H1 (cell line): Measurements from ENCODE around the gene ASB4. TPM values are rescaled to one million over a fixed set of nuclear protein-coding genes. Genes with fewer than 3 reads are reported as not detected.

Source experiments
- CTCF ChIA-PET: fragments of 300-600 bp; sonication (Branson Sonifier 250); formaldehyde crosslinking; loops from one replicate; lab custom pipeline; 2021; ENCODE audit not compliant: partially characterized antibody; lab: Charles Lee
- POLR2A ChIA-PET: fragments of 300-600 bp; sonication (Branson Sonifier 250); formaldehyde crosslinking; loops from one replicate; lab custom pipeline; 2021; ENCODE audit warnings: inconsistent platforms; ENCODE audit not compliant: partially characterized antibody; lab: Charles Lee
- DNase-seq, 2 experiments: peaks; one replicate each; pipeline versions ENCODE4 v3.0.0 to v3.0.0-alpha.2; 2010 to 2022; ENCODE audit warnings: low spot score in 2 of 2, low read depth in 1 of 2, mixed read lengths in 1 of 2
- FAIRE-seq: peaks from 2 replicates; lab custom pipeline; 2011; peaks lifted over from hg19 to GRCh38; lab: Jason Lieb, UNC
- H2AFZ ChIP-seq: 2 replicates; pipeline ENCODE4 v1.8.1; 2012; ENCODE audit warnings: low read length, inconsistent platforms
- H2AK5ac ChIP-seq: 2 replicates; pipeline ENCODE4 v1.6.1; 2013; ENCODE audit warnings: low read depth, low read length
- H2BK120ac ChIP-seq: replicated peaks from 2 replicates; pipeline ENCODE3; 2013; ENCODE audit warnings: low read depth, low read length, inconsistent platforms
- H2BK12ac ChIP-seq: 2 replicates; pipeline ENCODE4 v1.6.1; 2013; ENCODE audit warnings: low read depth, low read length
- H2BK15ac ChIP-seq: 2 replicates; pipeline ENCODE4 v1.6.1; 2013; ENCODE audit warnings: low read length
- H2BK20ac ChIP-seq: 2 replicates; pipeline ENCODE4 v1.6.1; 2013; ENCODE audit warnings: low read length
- H2BK5ac ChIP-seq: 2 replicates; pipeline ENCODE4 v1.6.1; 2013; ENCODE audit warnings: low read depth, low read length
- H3K14ac ChIP-seq: 2 replicates; pipeline ENCODE4 v1.6.1; 2013; ENCODE audit warnings: inconsistent platforms; ENCODE audit not compliant: insufficient read length
- H3K18ac ChIP-seq: 2 replicates; pipeline ENCODE4 v1.6.1; 2013; ENCODE audit warnings: low read length; ENCODE audit errors: extremely low read depth
- H3K23ac ChIP-seq: 2 replicates; pipeline ENCODE4 v1.6.1; 2013; ENCODE audit warnings: inconsistent platforms; ENCODE audit not compliant: insufficient read length
- H3K23me2 ChIP-seq: 2 replicates; pipeline ENCODE4 v1.6.1; 2013; ENCODE audit warnings: low read depth, low read length
- H3K27ac ChIP-seq: 2 replicates; pipeline ENCODE4 v1.6.1; 2011; ENCODE audit warnings: low read depth, low read length, inconsistent platforms
- H3K27me3 ChIP-seq, 4 experiments: replicated peaks in 1 of 4; 1 replicate in 1 of 4; 2 replicates in 3 of 4; pipeline versions ENCODE4 v1.6.1 to v1.8.1; 2011 to 2013; ENCODE audit warnings: low read length in 3 of 4, mild to moderate bottlenecking in 3 of 4, inconsistent platforms in 2 of 4, mixed read lengths in 2 of 4, moderate library complexity in 1 of 4; ENCODE audit not compliant: control insufficient read depth in 3 of 4, insufficient read depth in 3 of 4; ENCODE audit errors: extremely low read depth in 1 of 4
- H3K36me3 ChIP-seq, 4 experiments: 2 replicates each; pipeline versions ENCODE4 v1.6.1 to v1.8.1; 2011 to 2013; ENCODE audit warnings: mild to moderate bottlenecking in 4 of 4, low read length in 3 of 4, moderate library complexity in 2 of 4, control low read depth in 1 of 4, inconsistent platforms in 1 of 4; ENCODE audit not compliant: insufficient read depth in 4 of 4, control insufficient read depth in 2 of 4
- H3K4ac ChIP-seq: replicated peaks from 2 replicates; pipeline ENCODE3; 2013; ENCODE audit warnings: low read length, low read depth, mixed read lengths, inconsistent platforms; ENCODE audit not compliant: insufficient read length
- H3K4me1 ChIP-seq, 4 experiments: replicated peaks in 1 of 4; 1 replicate in 1 of 4; 2 replicates in 3 of 4; pipeline versions ENCODE4 v1.6.1 to v1.8.1; 2011 to 2013; ENCODE audit warnings: low read length in 3 of 4, inconsistent platforms in 2 of 4, mixed read lengths in 1 of 4; ENCODE audit not compliant: insufficient read depth in 4 of 4, control insufficient read depth in 3 of 4
- H3K4me2 ChIP-seq, 2 experiments: 2 replicates each; pipeline versions ENCODE4 v1.6.1 to v1.8.1; 2011 to 2013; ENCODE audit warnings: low read depth in 2 of 2, low read length in 2 of 2, control low read depth in 1 of 2, inconsistent platforms in 1 of 2, mild to moderate bottlenecking in 1 of 2; ENCODE audit not compliant: insufficient read depth in 1 of 2
- H3K4me3 ChIP-seq, 4 experiments: fragments of 200-600, 300-600 bp in 1 of 4; sonication (generic), shearing (Covaris generic), sonication (Bioruptor Twin) in 1 of 4; 2 replicates each; pipeline versions ENCODE4 v1.5.1 to v1.8.1; 2011 to 2016; ENCODE audit warnings: low read length in 4 of 4, low read depth in 3 of 4, control low read depth in 2 of 4, inconsistent platforms in 2 of 4, mild to moderate bottlenecking in 2 of 4, mixed read lengths in 1 of 4, moderate library complexity in 1 of 4; ENCODE audit not compliant: insufficient read depth in 2 of 4; ENCODE audit errors: extremely low read depth in 1 of 4
- H3K56ac ChIP-seq: replicated peaks from 2 replicates; pipeline ENCODE3; 2013; ENCODE audit warnings: low read depth, mild to moderate bottlenecking, mixed read lengths, low read length, inconsistent platforms; ENCODE audit not compliant: insufficient read length
- H3K79me1 ChIP-seq: 2 replicates; pipeline ENCODE4 v1.6.1; 2013; ENCODE audit warnings: low read depth, low read length, control low read depth
- H3K79me2 ChIP-seq, 2 experiments: 2 replicates each; pipeline versions ENCODE4 v1.6.1 to v1.8.1; 2012 to 2013; ENCODE audit warnings: low read length in 2 of 2, mild to moderate bottlenecking in 2 of 2, inconsistent platforms in 1 of 2; ENCODE audit not compliant: insufficient read depth in 2 of 2, control insufficient read depth in 1 of 2
- H3K9ac ChIP-seq, 4 experiments: replicated peaks in 1 of 4; 1 replicate in 1 of 4; 2 replicates in 3 of 4; pipeline versions ENCODE4 v1.6.1 to v1.8.1; 2011 to 2013; ENCODE audit warnings: low read depth in 3 of 4, low read length in 3 of 4, control low read depth in 2 of 4, mild to moderate bottlenecking in 2 of 4, moderate library complexity in 2 of 4, inconsistent platforms in 1 of 4; ENCODE audit errors: extremely low read depth in 1 of 4
- H3K9me3 ChIP-seq, 2 experiments: 2 replicates each; pipeline versions ENCODE4 v1.6.1 to v1.8.1; 2012 to 2013; ENCODE audit warnings: mild to moderate bottlenecking in 2 of 2, moderate library complexity in 2 of 2, control low read depth in 1 of 2, inconsistent platforms in 1 of 2, low read depth in 1 of 2, low read length in 1 of 2, mixed read lengths in 1 of 2; ENCODE audit not compliant: insufficient read depth in 2 of 2
- H4K20me1 ChIP-seq, 2 experiments: replicated peaks in 1 of 2; 2 replicates each; pipeline versions ENCODE3 to v1.8.1; 2011 to 2013; ENCODE audit warnings: inconsistent platforms in 2 of 2, low read length in 2 of 2, mild to moderate bottlenecking in 1 of 2; ENCODE audit not compliant: insufficient read depth in 2 of 2, control insufficient read depth in 1 of 2
- H4K5ac ChIP-seq: 2 replicates; pipeline ENCODE4 v1.6.1; 2013; ENCODE audit warnings: low read length, low read depth, mixed read lengths, inconsistent platforms; ENCODE audit not compliant: insufficient read length
- H4K8ac ChIP-seq: 2 replicates; pipeline ENCODE4 v1.8.0; 2013; ENCODE audit warnings: mild to moderate bottlenecking, moderate library complexity, low read length, inconsistent platforms; ENCODE audit not compliant: insufficient read depth; ENCODE audit errors: extremely low read depth
- H4K91ac ChIP-seq: replicated peaks from 2 replicates; pipeline ENCODE3; 2013; ENCODE audit warnings: low read length, mixed read lengths, inconsistent platforms; ENCODE audit not compliant: insufficient read length
- RAD21 ChIP-seq, 2 experiments: IDR thresholded peaks in 1 of 2; conservative IDR thresholded peaks in 1 of 2; 2 replicates each; pipeline ENCODE4 v1.6.1; 2011; ENCODE audit warnings: low read depth in 2 of 2, low read length in 2 of 2, improper control_type of control experiment in 1 of 2, inconsistent platforms in 1 of 2, mild to moderate bottlenecking in 1 of 2, moderate library complexity in 1 of 2
- TCF12 ChIP-seq: IDR thresholded peaks from 2 replicates; pipeline ENCODE4 v1.6.1; 2011; ENCODE audit warnings: low read depth, mild to moderate bottlenecking, low read length
- WGBS, 2 experiments: shearing (Covaris generic) in 1 of 2; methylation state at CpG; one replicate each; pipeline versions ENCODE4 v1.1.6 to v1.1.7; 2013 to 2015; ENCODE audit warnings: low lambda C conversion rate in 2 of 2, mixed read lengths in 2 of 2, inconsistent platforms in 1 of 2, low coverage in 1 of 2, missing lambda C conversion rate in 1 of 2; ENCODE audit not compliant: insufficient replicate concordance in 2 of 2, insufficient coverage in 1 of 2, insufficient read length in 1 of 2; ENCODE audit errors: extremely low coverage in 1 of 2, missing lambda C conversion rate in 1 of 2; 5-methylcytosine and 5-hydroxymethylcytosine counted together
- polyA plus RNA-seq, 7 experiments: library from polyadenylated mRNA; depleted of rRNA in 3 of 7; stranded (reverse) in 5 of 7; unstranded in 2 of 7; fragments of >200 nt in 5 of 7; fragments of 200-250 nt in 2 of 7; gene quantifications; 1 replicate in 5 of 7; 2 replicates in 1 of 7; 4 replicates in 1 of 7; pipeline versions ENCODE4 v1.2.1 to v1.2.3, GENCODE V29; 2011 to 2013; ENCODE audit warnings: missing spikeins in 2 of 7, mixed read lengths in 2 of 7
- total RNA-seq: library from RNA; stranded (reverse); fragmentation: NEBNext Ultra II Directional; extraction: Animal tissue kit (Norgen Biotek cat#: 25700); gene quantifications from 2 replicates; pipeline ENCODE4 v1.2.1, GENCODE V29; 2021

ASB4 gene
- total and polyA plus RNA-seq, 2 of the 8 experiments (the other 6 are each of a cell fraction or from before 2014, with no cell fraction given) = not detected

GRCh38 chr7:95529701-95530100, 44.0 kb downstream of the ASB4 start:
- Histone ChIP-seq H3K9ac (no peak overlapping the region), H3K79me2 (no peaks in the 10 kb centered on the region), H2AFZ (no peak overlapping the region), H3K14ac (no peak overlapping the region), H3K23me2 (no peaks in the 10 kb centered on the region), H2BK5ac (no peak overlapping the region), H3K9me3 (no peaks in the 10 kb centered on the region), H2BK120ac (no peak overlapping the region), H3K4me3 (no peak overlapping the region), H2BK20ac (no peak overlapping the region), H3K23ac (no peak overlapping the region), H2AK5ac (no peak overlapping the region), H3K79me1 (no peaks in the 10 kb centered on the region), H3K4me2 (no peak overlapping the region), H4K5ac (no peak overlapping the region), H3K27ac (no peak overlapping the region), H3K4me1 (no peaks in the 10 kb centered on the region), H3K27me3 (no peaks in the 10 kb centered on the region), H4K8ac (no peak overlapping the region), H4K20me1 (no peaks in the 10 kb centered on the region), H3K36me3 (no peaks in the 10 kb centered on the region), H2BK15ac (no peak overlapping the region), H3K4ac (no peak overlapping the region), H3K56ac (no peak overlapping the region), H4K91ac (no peak overlapping the region), H2BK12ac (no peak overlapping the region), H3K18ac (no peak overlapping the region)
- DNase-seq (no peak), FAIRE-seq (no peak)
- POLR2A ChIA-PET = no interaction called here
- 86% methylated on average over 1 of the region's 1 CpG; no CpG with 5 or more reads in 1 of the 2 experiments for WGBS, 2 experiments
- CTCF ChIA-PET = interaction anchor here (0.6 to 17.5 kb wide), 9 partner anchors 10 to 168 kb away, joined by 3 to 482 read pairs (median 15); no protein-coding TSS in a partner anchor
- TF ChIP-seq TCF12 (no peak), RAD21 (IDR thresholded peaks at IDR 0.05 in 1 of 2, conservative IDR thresholded peaks at IDR 0.05 in 1 of 2; ENCODE audit: low read depth in 2 of 2, low read length in 2 of 2) (no peak)
